NCI-H1417 (cell line): ENCODE measurements around the gene LRRC37A2.
"Not testable (repeated sequence)": the region's sequence is repeated elsewhere in the genome, so short reads cannot be mapped to it uniquely, and the experiment has no call there.

Experiments
- DNase-seq, 3 experiments: peaks; one replicate each; lab custom pipeline; 2025; lab: John Stamatoyannopoulos, UW

Gene LRRC37A2

DNA sequence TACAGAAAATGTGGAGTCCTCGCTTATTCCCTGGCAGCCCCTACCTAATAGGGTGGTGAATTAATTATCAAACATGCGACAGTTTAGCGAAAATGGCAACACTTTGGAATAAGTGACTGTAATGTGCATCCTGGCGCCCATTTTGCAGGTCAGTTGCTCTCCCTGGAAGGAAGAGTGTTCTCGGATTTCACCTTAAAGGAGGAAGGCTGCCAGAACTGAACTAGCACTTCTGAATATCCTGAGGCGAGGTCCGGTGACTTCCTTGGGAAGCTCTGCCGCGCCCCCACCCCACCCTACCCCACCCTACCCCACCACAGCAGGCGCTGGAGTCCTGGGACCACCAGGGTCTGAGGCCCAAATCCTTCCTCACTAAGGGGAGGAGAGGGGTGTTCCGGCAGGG is at the start of gene LRRC37A2:
TSS of gene LRRC37A2 (plus strand) at position 301 of the 400 bp plus-strand sequence. CDS start 245 bp downstream, outside the sequence.
- not testable (repeated sequence) for DNase-seq

GRCh38 chr17:46467618-46468017 is 44.6 kb upstream of the LRRC37A2 start:
- not testable (repeated sequence) for DNase-seq

DNA sequence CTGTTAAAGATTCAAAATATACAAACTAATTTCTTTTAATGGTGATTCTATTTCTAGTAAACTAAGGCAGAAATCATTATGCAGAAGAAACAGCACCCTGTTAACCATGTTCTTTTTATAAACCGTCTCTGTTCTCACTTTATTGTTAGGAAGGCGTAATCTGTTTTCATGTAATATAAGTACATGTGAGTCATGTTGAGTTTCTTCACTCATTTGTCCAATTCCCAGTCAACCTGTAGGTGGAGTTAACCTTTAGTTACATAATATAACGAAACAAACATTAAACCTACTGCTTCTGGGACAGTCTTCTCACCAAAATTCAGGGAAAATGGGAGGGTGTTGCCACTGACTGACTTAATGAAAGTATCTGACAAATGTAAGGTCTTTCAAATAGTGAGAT is 37.8 kb upstream of the LRRC37A2 start:
- not testable (repeated sequence) for DNase-seq

DNA sequence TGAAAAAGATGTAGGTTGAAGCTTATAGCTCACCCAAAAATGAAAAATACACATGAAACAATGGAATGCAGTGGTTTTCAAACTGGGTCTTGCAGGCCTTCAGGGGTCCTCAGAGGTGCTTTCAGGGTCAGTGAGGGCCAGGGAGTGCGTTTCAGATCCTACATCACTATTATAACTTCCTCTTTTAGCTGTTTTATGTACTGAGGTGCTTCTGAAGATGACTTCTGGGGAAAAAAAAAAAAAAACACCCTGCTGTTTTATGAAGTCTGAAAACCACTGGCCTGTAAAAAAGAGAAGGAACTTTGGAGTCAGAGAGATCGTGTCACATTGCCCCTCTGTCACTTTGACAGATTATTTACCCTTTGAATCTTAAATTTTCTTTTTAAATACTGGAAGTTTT is 36.7 kb upstream of the LRRC37A2 start:
- not testable (repeated sequence) for DNase-seq

DNA sequence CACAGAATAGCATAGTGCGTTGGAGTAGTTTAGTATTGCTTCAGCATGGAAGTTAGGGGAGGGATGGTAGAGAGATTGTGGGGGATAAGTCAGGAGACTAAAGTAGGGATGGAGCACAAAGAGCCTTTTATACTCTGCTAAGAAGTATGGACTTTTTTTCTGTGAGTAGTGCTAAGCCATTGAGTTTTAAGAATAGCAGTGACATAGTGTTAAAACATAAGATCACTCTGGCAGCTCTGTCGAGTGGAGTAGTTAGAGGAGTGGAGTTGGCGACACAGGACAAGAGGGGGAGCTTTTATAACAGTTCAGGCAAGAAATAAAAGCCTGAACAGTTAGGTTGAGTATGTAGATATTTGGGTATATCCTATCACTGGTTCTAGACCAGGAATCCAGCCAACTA is 33.4 kb upstream of the LRRC37A2 start:
- not testable (repeated sequence) for DNase-seq

GRCh38 chr17:46481310-46481709 is 31.0 kb upstream of the LRRC37A2 start:
- not testable (repeated sequence) for DNase-seq

GRCh38 chr17:46492021-46492420 is 20.2 kb upstream of the LRRC37A2 start:
- DNase-seq: not testable (repeated sequence)

GRCh38 chr17:46499437-46500139 is 12.7 kb upstream of the LRRC37A2 start:
- DNase-seq: peak in 1 of 3 experiments; percentile 14

GRCh38 chr17:46505896-46506295 is 6.4 kb upstream of the LRRC37A2 start:
- not testable (repeated sequence) for DNase-seq

DNA sequence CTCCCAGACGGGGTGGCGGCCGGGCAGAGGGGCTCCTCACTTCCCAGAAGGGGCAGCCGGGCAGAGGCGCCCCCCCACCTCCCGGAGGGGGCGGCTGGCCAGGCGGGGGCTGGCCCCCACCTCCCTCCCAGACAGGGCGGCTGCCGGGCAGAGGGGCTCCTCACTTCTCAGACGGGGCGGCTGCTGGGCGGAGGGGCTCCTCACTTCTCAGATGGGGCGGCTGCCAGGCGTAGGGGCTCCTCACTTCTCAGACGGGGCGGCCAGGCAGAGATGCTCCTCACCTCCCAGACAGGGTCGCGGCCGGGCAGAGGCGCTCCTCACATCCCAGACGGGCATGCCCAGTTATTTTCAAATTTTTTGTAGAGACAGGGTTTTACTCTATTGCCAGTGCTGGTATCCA is 22.4 kb downstream of the LRRC37A2 start:
- not testable (repeated sequence) for DNase-seq

- not testable (repeated sequence) for DNase-seq
These were observed 36.3 kb downstream of the LRRC37A2 start for GRCh38 chr17:46548607-46549006.

- not testable (repeated sequence) for DNase-seq
These were observed 46.9 kb downstream of the LRRC37A2 start for GRCh38 chr17:46559155-46559554.

GRCh38 chr17:46560048-46560447 is 47.8 kb downstream of the LRRC37A2 start:
- DNase-seq: not testable (repeated sequence)

DNA sequence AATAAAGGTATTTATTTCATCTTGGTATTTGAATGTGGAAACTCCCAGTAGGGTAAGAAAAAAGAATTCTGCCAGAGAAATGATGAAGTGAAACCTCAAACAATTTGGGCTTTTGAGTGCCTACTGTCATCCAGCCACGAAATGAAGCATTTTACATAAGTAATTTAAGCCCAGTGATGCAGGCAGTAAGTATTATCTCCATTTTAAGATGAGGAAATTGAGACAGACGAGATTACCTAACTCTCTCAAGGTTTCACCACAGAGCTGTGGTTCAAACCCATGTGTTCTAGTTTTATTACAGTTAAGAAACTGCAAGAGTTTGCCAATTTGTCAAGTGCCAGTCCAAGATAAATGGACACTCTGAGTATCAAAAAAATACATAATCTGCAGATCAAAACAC is 54.0 kb downstream of the LRRC37A2 start:
- not testable (repeated sequence) for DNase-seq

- DNase-seq: not testable (repeated sequence)
These were observed 54.7 kb downstream of the LRRC37A2 start for GRCh38 chr17:46566980-46567379.

DNA sequence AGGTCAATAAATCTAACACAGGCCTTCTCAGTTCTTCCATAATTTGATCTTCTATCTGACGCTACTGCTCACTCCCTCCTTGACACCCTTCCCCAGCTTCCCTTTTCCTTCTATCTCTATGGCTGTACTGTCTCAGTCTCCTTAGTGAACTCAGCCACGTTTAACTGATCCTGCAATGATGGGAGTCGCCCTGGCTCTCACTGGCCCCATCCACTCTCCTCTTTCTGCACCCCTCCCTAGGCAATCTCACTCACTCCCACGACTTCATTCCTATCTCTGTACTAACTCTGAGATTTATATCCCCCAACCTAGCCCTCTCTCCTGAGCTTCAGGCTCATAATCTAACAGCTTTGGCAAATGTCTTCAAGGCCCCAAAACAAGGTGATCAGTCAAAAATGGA is 59.5 kb downstream of the LRRC37A2 start:
- DNase-seq: not testable (repeated sequence)

GRCh38 chr17:46579083-46580075 is 67.1 kb downstream of the LRRC37A2 start, which contains the start of gene ARL17A:
TSS of gene ARL17A (minus strand) at chr17:46579691. CDS start at chr17:46576322, 3,369 bp downstream.
- not testable (repeated sequence) for DNase-seq

- not testable (repeated sequence) for DNase-seq
These were observed 67.8 kb downstream of the LRRC37A2 start for GRCh38 chr17:46580082-46580481.

DNA sequence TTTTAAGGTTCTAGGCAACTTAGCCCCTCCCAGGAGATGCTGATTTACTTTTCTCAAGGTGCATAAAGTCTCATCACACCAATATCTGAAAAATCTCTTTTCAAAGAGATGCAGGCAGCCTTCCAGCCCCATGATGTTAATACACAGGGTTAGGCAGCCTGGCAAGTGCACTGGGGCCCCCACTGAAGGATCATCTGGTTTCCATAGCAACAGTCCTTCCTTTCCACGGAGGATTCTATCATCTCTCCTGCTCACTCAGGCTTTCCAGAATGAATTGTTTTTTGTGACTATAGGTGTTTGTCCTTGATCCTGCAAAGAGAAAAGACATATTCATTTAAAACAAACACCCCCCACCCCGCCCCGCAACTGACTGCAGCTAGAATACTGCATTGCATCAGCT is 73.2 kb downstream of the LRRC37A2 start:
- DNase-seq: not testable (repeated sequence)

DNA sequence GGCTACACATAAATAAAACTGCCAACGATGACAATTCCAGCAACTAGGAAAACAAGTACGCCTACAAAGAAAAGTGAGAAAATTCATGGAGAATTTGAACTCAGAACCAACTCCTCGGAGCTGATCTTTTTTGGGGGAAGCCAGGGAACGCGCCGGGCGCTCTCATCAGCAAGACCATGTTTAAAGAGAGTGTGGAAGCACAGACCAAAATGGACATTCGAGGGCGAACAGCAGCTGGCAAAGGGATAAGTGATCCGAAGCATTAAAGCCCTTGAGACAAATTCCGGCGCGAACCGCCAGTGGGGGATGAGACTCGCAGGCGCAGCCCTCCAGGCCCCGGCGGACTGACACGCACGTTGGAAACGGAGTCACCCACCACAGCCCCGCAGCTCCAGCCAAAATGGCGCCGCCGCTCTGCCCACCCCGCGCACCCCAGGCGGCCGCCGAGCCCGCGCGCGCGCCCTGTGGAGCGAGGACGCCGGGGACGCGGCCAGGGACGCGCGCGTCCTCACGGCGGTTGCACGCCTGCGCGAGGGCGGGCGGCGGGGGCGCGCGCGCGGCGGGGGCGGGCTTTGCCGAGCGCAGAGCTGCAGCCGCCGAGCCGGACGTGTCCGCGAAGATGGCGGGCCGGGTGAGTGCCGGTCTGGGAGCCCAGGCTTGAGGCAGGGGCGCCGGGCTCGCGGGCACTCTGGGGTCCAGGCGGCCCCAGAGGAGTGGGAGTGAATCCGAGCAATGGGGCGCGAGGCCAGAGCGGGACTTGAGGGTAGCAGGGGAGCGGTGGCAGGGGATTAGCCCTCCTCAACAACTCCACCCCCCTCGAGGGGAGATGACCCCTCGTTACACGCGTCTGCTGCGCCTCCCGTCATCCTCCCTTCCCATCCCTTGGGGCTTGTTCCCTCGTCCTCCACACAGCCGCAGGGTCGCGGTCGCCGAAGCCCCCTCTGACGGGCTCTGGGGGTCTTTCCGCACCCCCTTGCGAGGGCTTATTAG is 78.2 kb downstream of the LRRC37A2 start, which contains the start of gene NSF:
TSS of gene NSF (plus strand) at position 513 of the 990 bp plus-strand sequence. CDS start at position 620, 107 bp downstream.
- not testable (repeated sequence) for DNase-seq

DNA sequence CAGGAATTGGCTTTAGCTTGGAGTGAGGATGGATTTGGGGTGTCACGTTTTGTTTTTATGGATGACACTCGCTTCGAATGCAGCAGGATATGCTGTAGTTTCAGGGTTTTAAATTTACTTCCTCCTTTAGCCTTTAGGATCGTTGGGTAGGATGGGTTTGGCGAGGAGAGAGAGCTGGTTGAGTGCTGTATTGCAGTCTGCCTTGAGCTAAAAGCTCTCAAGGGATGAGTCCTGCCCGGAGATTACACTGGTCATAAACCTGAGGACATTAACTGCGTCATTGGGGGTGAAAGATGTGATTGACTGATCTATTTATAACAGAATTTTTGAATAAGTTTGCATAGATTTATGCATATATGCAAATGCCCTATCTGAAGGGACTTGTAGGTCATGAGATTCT is 79.1 kb downstream of the LRRC37A2 start:
- DNase-seq: not testable (repeated sequence)
